Progenitor cell of endocrine pancreas (in vitro differentiated cells): ENCODE data around the gene CDH23. TPM values are rescaled to one million over a fixed set of nuclear protein-coding genes. Genes with fewer than 3 reads are reported as not detected.

Source experiments
- DNase-seq: peaks from one replicate; pipeline ENCODE4 v3.0.0; 2021; ENCODE audit warnings: low spot score; ENCODE audit not compliant: unreplicated experiment
- H3K27ac Mint-ChIP-seq: 2 replicates; pipeline ENCODE4 v1.8.0; 2021; ENCODE audit warnings: mild to moderate bottlenecking, moderate library complexity, mixed read lengths
- H3K27me3 Mint-ChIP-seq: 2 replicates; pipeline ENCODE4 v1.8.0; 2021; ENCODE audit warnings: mixed read lengths
- H3K36me3 Mint-ChIP-seq: 2 replicates; pipeline ENCODE4 v1.8.0; 2022; ENCODE audit warnings: mixed read lengths; ENCODE audit not compliant: insufficient read depth
- H3K4me1 Mint-ChIP-seq: 2 replicates; pipeline ENCODE4 v1.8.0; 2021; ENCODE audit warnings: low read depth, mixed read lengths
- H3K4me3 Mint-ChIP-seq: 2 replicates; pipeline ENCODE4 v1.8.0; 2021; ENCODE audit warnings: low read depth, mild to moderate bottlenecking, moderate library complexity, mixed read lengths
- H3K9me3 Mint-ChIP-seq: 2 replicates; pipeline ENCODE4 v1.8.0; 2021; ENCODE audit warnings: low read depth, mixed read lengths
- total RNA-seq: library from RNA; stranded (reverse); gene quantifications from 2 replicates; pipeline ENCODE4 v1.2.1, GENCODE V29; 2021
- TF ChIP-seq, protein P1 (sequence below): fragments of 200-600 bp; sonication (generic); IDR thresholded peaks from one replicate; pipeline ENCODE4 v1.5.0; 2021; ENCODE audit warnings: antibody characterized with exemption, mild to moderate bottlenecking; ENCODE audit not compliant: unreplicated experiment

CDH23 gene
- total RNA-seq, 1 donor from 2014 or later, result 0.43 TPM

DNA sequence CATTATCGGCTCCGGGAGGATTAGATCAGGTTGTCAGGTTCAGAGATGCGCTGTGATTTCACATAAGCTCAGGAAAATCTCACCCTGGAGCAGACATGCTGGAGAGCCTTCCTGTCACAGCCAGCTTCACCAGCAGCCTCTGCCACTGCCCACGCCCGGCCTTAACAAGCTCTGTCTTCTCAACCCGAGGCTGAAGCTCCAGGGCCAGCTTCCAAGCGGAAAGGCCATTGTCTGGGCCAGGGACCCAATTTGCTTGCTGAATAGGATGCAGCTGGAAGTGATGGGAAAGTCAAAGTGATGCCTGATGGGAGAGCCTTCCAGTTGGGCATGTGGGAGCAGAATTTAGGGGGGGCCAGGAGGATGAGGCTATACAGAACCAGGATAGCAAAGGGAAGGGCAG lies 286.6 kb downstream of the CDH23 start:
- H3K4me1 Mint-ChIP-seq, result no peaks in the 10 kb centered on the region
- peaks cover 53% of the 10 kb centered on the region for H3K27me3 Mint-ChIP-seq
- H3K27ac Mint-ChIP-seq, result no peak overlapping the region
- no peak overlapping the region for H3K4me3 Mint-ChIP-seq
- peaks cover 3% of the 10 kb centered on the region for H3K36me3 Mint-ChIP-seq
- TF ChIP-seq, protein P1, sequence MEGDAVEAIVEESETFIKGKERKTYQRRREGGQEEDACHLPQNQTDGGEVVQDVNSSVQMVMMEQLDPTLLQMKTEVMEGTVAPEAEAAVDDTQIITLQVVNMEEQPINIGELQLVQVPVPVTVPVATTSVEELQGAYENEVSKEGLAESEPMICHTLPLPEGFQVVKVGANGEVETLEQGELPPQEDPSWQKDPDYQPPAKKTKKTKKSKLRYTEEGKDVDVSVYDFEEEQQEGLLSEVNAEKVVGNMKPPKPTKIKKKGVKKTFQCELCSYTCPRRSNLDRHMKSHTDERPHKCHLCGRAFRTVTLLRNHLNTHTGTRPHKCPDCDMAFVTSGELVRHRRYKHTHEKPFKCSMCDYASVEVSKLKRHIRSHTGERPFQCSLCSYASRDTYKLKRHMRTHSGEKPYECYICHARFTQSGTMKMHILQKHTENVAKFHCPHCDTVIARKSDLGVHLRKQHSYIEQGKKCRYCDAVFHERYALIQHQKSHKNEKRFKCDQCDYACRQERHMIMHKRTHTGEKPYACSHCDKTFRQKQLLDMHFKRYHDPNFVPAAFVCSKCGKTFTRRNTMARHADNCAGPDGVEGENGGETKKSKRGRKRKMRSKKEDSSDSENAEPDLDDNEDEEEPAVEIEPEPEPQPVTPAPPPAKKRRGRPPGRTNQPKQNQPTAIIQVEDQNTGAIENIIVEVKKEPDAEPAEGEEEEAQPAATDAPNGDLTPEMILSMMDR, result no peak
- no peak for DNase-seq
- H3K9me3 Mint-ChIP-seq, result peaks cover 4% of the 10 kb centered on the region

DNA sequence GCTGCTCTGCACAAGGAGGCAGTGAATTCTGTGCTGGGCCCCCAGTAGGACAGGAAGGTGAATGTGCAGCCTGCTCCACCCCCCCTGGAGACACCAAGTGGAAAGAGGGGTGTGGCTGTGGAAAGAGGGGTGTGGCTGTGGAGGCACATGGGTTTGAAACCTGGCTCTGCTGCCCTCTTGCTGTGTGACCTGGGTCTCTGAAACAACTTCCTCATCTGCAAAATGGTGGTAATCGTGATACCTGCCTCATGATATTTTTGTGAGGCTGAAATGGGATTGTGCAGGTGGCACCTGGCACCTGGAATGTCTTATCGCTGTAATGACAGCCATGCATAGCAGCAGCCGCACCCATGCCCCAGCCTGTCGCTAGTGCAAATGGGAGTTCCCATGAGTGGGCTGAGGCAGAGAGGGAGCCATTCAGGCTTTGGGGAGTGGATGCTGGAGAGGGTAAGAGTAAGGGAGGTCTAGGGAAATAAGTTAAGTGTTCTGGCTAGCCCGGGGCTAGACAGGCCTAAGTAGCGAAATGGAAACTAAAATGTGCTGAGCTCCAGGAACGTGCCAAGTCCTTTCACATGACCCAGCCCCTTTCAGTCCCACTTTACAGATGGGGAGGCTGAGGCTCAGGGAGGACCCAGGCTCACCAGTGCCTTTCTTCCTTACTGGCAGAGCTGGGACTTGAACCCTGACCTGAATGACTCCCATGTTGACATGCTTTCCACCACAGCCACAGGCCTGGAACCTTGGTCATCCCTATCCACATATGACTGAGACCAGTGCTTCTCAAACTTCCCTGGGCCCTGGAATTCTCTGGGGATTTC lies 287.8 kb downstream of the CDH23 start:
- Mint-ChIP-seq H3K36me3 (peaks cover 3% of the 10 kb centered on the region), H3K4me1 (no peaks in the 10 kb centered on the region), H3K27ac (no peak overlapping the region), H3K9me3 (peaks cover 4% of the 10 kb centered on the region), H3K27me3 (peaks cover 48% of the 10 kb centered on the region), H3K4me3 (no peak overlapping the region)
- TF ChIP-seq, protein P1, result no peak
- DNase-seq, result no peak

DNA sequence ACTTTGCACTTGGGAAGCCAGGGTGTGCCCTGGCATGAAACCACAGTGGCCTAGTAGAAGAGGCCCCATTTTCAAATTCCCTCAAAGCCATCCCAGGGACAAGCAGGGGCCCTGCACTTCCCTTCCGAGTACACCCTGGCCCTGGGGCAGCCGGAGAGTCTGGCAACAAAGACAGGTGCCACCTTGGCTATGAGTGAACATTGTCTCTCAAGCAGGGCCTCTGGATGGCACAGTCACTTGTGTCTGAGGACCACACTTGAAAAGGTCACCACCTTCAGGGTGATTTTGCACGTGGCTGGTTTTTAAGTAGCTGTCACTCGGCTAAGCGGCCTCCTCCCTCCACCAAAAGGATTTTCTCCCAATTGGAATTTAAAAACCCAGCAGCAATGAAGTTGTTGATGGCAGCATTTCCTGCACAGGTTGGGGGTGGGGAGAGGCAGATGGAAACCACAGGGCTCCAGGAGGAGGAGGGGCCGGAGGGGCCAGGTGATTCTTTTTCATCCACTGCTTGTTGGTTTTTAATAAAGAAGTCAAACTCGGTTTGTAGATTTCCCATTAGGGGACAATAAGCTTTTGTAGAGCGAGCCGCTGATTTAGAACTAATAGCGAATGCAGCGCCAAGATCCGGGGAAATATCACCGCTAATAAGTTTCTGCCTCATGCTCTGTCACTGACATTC lies 289.0 kb downstream of the CDH23 start:
- peaks cover 41% of the 10 kb centered on the region for H3K27me3 Mint-ChIP-seq
- TF ChIP-seq, protein P1, result no peak

DNA sequence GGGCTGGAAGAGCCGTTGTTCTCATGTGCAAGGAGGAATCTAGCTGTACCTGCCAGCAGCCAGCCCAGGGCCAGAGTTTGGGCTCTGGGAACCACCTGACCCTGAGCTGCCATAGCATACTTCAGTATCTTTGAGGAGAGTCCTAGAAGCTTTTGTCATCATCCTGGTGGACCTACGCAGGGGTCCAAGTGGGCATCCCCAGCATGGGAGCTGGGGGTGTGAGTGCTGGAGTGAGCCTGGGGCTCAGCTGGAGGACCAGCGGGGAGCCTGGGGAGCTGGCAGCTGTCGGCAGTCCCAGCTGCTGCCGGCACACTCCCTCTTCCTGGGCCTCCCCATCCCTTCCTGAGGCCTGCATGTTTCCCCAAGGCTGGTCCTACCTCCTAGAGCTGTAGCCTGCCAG lies 290.4 kb downstream of the CDH23 start:
- DNase-seq, result no peak
- H3K4me3 Mint-ChIP-seq, result no peak overlapping the region
- no peaks in the 10 kb centered on the region for H3K4me1 Mint-ChIP-seq
- peaks cover 4% of the 10 kb centered on the region for H3K9me3 Mint-ChIP-seq
- TF ChIP-seq, protein P1, result no peak
- peaks cover 35% of the 10 kb centered on the region for H3K27me3 Mint-ChIP-seq
- H3K36me3 Mint-ChIP-seq, result peaks cover 3% of the 10 kb centered on the region
- H3K27ac Mint-ChIP-seq, result no peak overlapping the region

More for the DNA sequence above, 289.0 kb downstream of the CDH23 start:
- DNase-seq, result no peak
- Mint-ChIP-seq H3K9me3 (peaks cover 4% of the 10 kb centered on the region), H3K4me1 (no peaks in the 10 kb centered on the region), H3K27ac (no peak overlapping the region), H3K36me3 (peaks cover 3% of the 10 kb centered on the region), H3K4me3 (no peak overlapping the region)

DNA sequence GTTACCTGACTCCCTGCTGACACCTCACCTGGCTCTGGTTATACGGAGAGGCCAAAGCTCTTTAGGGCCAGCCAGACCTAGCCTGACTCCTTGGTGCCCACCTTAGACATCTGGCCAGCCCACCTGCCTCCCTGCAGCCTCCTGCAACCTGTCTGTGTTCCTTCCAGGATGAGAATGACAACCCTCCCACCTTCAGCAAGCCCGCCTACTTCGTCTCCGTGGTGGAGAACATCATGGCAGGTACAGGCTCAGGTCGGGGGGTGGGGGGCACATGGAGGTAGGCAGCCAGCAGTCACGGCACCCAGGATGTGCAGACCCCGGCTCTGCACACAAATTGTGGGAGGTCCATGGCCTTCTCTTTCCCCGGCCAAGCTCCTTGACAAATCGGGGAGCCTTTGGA lies 290.8 kb downstream of the CDH23 start:
- H3K27me3 Mint-ChIP-seq, result peaks cover 34% of the 10 kb centered on the region
- TF ChIP-seq, protein P1, result no peak
- no peak overlapping the region for H3K27ac Mint-ChIP-seq
- H3K9me3 Mint-ChIP-seq, result peaks cover 4% of the 10 kb centered on the region
- no peak for DNase-seq
- no peaks in the 10 kb centered on the region for H3K4me1 Mint-ChIP-seq
- H3K4me3 Mint-ChIP-seq, result no peak overlapping the region
- peaks cover 3% of the 10 kb centered on the region for H3K36me3 Mint-ChIP-seq
